Activated effector memory CD4-positive, alpha-beta T cell treated with anti-CD3 and anti-CD28 coated beads, Interleukin-2, amount 50 U/mL, for 16 hours (primary cell): Measurements from ENCODE around the gene PPFIBP1.
"Not testable (repeated sequence)": the region's sequence is repeated elsewhere in the genome, so short reads cannot be mapped to it uniquely, and the experiment has no call there.

Experiments
- DNase-seq: peaks from one replicate; pipeline ENCODE4 v3.0.0-alpha.2; 2020

PPFIBP1 gene

DNA sequence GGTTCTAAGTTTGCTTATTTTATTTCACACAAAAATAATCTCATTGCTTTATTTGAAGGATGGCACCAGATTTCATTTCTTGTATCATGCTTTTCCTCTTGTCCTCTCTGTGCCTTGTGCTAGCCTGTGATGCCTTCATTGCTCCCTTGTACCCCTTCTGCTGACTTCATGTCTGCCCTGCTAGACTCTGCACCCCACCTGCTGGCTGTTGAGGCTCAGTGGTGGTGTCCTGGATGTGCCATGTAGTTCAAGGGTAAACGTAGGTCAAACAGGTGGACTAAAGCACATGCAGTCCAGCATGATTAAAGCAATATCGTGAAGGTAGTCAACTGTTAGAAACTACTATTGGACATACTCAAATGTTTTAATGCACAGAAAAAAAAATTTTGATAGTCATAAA, 208.3 kb downstream of the PPFIBP1 start:
- no peak for DNase-seq

DNA sequence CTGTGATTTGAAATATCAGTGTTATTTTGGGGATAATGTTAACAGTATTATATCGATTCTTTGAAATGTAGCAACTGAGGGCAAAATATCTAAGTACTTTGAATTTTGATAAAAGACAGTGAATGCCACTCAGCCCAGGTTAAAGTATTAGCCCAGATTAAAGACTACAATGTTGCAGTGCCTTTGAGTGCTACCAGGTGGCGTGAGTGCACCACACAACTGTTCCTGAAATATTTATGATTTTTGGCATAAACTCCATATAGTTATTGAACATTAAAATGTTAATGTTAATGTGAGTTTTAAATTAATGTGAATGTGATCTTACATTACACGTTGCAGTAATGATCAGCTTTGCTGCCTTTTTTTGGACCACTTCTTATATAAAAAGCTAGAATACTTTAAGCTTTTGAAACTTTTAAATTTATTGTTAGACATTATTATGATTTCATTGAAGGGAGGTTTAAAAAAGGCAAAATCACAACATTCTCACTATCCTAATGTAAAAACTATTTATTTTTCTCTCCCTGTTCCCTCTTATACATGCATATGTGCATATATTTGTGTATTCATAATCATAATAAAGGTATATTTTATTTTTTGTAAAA, 209.1 kb downstream of the PPFIBP1 start:
- DNase-seq = peak; percentile 75

DNA sequence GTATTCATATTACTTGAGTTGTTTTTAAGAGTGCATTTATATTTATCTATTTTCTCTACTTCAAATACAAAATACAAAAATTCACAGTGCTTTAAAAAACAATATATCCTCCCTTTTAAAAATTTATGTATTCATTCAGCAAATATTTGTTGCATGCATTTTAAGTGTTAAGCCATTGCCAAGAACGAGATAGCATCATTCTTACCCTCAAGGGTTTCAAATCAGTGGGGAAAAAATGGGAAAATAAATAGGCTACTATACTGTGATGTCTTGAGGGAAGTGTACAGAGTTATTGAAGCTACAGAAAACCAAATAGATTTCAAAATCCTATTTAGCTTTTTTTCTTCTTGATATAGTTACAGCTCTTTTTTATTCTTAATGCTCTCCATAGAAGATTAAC, 209.8 kb downstream of the PPFIBP1 start:
- DNase-seq = no peak

DNA sequence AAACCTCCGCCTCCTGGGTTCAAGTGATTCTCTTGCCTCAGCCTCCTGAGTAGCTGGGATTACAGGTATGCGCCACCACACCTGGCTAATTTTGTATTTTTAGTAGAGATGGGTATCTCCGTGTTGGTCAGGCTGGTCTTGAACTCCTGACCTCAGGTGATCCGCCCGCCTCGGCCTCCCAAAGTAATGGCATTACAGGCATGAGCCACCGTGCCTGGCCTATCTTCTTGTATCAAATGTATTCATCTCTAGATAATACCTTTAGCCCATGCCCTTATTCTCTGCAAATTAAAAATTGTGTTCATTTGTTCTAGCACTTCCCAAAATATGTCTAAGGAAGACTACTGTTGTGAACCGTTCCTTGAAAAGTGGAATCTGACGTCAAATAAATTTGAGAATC, 210.3 kb downstream of the PPFIBP1 start:
- DNase-seq = not testable (repeated sequence)

DNA sequence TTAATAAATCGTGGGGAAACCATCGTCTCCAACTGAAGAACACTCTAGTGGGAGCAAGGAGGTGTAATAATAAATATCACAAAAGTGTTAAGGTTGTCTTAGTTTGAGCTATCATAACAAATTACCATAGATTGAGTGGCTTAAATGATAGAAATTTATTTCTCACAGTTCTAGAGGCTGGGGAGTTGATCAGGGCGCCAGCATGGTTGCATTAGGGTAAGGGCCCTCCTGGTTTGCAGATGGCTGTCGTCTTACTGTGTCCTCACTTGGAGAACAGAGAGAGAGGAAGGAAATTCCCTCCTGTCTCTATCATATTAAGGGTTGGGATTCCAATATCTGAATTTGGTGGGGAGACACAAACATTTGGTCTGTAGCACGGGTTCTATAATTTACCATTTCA, 219.6 kb downstream of the PPFIBP1 start:
- DNase-seq = no peak
